Hepatocyte (in vitro differentiated cells): ENCODE results near the gene USP3. TPM values are rescaled to one million over a fixed set of nuclear protein-coding genes. Genes with fewer than 3 reads are reported as not detected.

Experiments used
- DNase-seq: peaks from one replicate; pipeline ENCODE4 v3.0.0-alpha.2; 2016; ENCODE audit warnings: low spot score
- H2AFZ ChIP-seq: fragments of 200-600 bp; sonication (generic); 2 replicates; pipeline ENCODE4 v1.6.0; 2016; ENCODE audit warnings: antibody characterized with exemption, mild to moderate bottlenecking
- H3K27ac ChIP-seq: fragments of 200-600 bp; sonication (generic); 2 replicates; pipeline ENCODE4 v1.5.1; 2016; ENCODE audit warnings: mild to moderate bottlenecking
- H3K27me3 ChIP-seq: fragments of 200-600 bp; sonication (generic); 2 replicates; pipeline ENCODE4 v1.6.1; 2016
- H3K36me3 ChIP-seq: fragments of 200-600 bp; sonication (generic); replicated peaks from 2 replicates; pipeline ENCODE4 v1.5.1; 2016; ENCODE audit warnings: low read depth; ENCODE audit not compliant: insufficient read depth
- H3K4me1 ChIP-seq: fragments of 200-600 bp; sonication (generic); 2 replicates; pipeline ENCODE4 v1.5.1; 2016; ENCODE audit warnings: mild to moderate bottlenecking, moderate library complexity; ENCODE audit not compliant: insufficient read depth
- H3K4me2 ChIP-seq: fragments of 200-600 bp; sonication (generic); 2 replicates; pipeline ENCODE4 v1.6.0; 2016
- H3K4me3 ChIP-seq: fragments of 200-600 bp; sonication (generic); 2 replicates; pipeline ENCODE4 v1.5.1; 2016; ENCODE audit warnings: mild to moderate bottlenecking
- H3K79me2 ChIP-seq: fragments of 200-600 bp; sonication (generic); 2 replicates; pipeline ENCODE4 v1.6.0; 2017; ENCODE audit warnings: mild to moderate bottlenecking
- H3K9me2 ChIP-seq: fragments of 200-600 bp; sonication (generic); replicated peaks from 2 replicates; pipeline ENCODE4 v1.6.0; 2017; ENCODE audit warnings: mild to moderate bottlenecking; ENCODE audit not compliant: insufficient read depth
- H3K9me3 ChIP-seq: fragments of 200-600 bp; sonication (generic); 2 replicates; pipeline ENCODE4 v1.5.1; 2016; ENCODE audit warnings: low read depth, mild to moderate bottlenecking
- H4K20me1 ChIP-seq: fragments of 200-600 bp; sonication (generic); 2 replicates; pipeline ENCODE4 v1.6.0; 2016; ENCODE audit warnings: mild to moderate bottlenecking; ENCODE audit not compliant: insufficient read depth, poor library complexity, severe bottlenecking
- EZH2 ChIP-seq: fragments of 200-600 bp; sonication (generic); IDR thresholded peaks from 2 replicates; pipeline ENCODE4 v1.6.1; 2016; ENCODE audit warnings: antibody characterized with exemption, mild to moderate bottlenecking, borderline replicate concordance
- EZH2phosphoT487 ChIP-seq: fragments of 200-600 bp; sonication (generic); IDR thresholded peaks from one replicate; pipeline ENCODE4 v1.6.1; 2018; ENCODE audit warnings: antibody characterized with exemption, mild to moderate bottlenecking, low read depth, moderate library complexity; ENCODE audit not compliant: unreplicated experiment, severe bottlenecking
- WGBS: methylation state at CpG from one replicate; pipeline ENCODE4 v1.1.6; 2016; ENCODE audit warnings: low lambda C conversion rate; ENCODE audit errors: missing lambda C conversion rate; 5-methylcytosine and 5-hydroxymethylcytosine counted together
- polyA plus RNA-seq: library from polyadenylated mRNA; unstranded; fragments of >200 nt; fragmentation: Nextera tagmentation; extraction: Ambion mirVana; gene quantifications from 2 replicates; pipeline ENCODE4 v1.2.1, GENCODE V29; 2016
- total RNA-seq: library from RNA; depleted of rRNA; stranded (reverse); fragments of >200 nt; gene quantifications from 2 replicates; pipeline ENCODE4 v1.2.3, GENCODE V29; 2014
- TF ChIP-seq, protein P1 (sequence below): fragments of 200-600 bp; sonication (generic); IDR thresholded peaks from 2 replicates; pipeline ENCODE4 v1.5.1; 2016; ENCODE audit warnings: antibody characterized with exemption, mild to moderate bottlenecking; ENCODE audit not compliant: poor library complexity

Gene USP3
- total and polyA plus RNA-seq, 2 experiments from 2014 or later, result 30.5 to 61.2 TPM

DNA sequence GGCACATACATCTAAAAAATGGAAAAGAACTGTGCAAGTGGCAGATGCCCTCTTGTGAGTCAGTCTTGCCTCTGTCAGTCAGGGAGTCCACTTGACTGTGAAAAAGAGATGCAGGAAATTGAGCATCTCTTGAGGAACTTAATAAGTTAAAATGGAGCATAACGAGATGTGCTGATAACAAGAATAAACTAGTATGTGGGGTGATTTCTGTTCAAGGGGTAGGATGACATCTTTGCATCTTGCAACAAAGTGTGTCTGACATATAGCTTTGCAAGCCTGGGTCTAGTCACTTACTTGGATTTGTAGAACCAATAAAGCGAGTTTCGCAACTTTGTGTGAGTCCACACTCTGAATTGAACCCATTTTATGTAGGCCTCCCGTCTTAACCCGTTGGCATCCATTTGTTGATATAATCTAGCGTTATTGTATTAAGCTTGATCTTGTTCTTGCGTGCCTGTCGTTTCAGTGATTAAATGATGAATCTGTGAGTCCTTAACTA, 2.2 kb downstream of the USP3 start:
- TF ChIP-seq, protein P1, sequence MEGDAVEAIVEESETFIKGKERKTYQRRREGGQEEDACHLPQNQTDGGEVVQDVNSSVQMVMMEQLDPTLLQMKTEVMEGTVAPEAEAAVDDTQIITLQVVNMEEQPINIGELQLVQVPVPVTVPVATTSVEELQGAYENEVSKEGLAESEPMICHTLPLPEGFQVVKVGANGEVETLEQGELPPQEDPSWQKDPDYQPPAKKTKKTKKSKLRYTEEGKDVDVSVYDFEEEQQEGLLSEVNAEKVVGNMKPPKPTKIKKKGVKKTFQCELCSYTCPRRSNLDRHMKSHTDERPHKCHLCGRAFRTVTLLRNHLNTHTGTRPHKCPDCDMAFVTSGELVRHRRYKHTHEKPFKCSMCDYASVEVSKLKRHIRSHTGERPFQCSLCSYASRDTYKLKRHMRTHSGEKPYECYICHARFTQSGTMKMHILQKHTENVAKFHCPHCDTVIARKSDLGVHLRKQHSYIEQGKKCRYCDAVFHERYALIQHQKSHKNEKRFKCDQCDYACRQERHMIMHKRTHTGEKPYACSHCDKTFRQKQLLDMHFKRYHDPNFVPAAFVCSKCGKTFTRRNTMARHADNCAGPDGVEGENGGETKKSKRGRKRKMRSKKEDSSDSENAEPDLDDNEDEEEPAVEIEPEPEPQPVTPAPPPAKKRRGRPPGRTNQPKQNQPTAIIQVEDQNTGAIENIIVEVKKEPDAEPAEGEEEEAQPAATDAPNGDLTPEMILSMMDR, result no peak
- TF ChIP-seq EZH2, result no peak
- TF ChIP-seq EZH2phosphoT487, result no peak
- Histone ChIP-seq H3K27me3 (no peaks in the 10 kb centered on the region), H3K27ac (no peak overlapping the region), H3K36me3 (no peaks in the 10 kb centered on the region), H3K4me2 (peak overlapping the region; percentile 90), H3K4me1 (peaks cover 54% of the 10 kb centered on the region), H3K4me3 (peak overlapping the region; percentile 79), H3K79me2 (peaks cover 65% of the 10 kb centered on the region), H2AFZ (no peak overlapping the region), H4K20me1 (peaks cover 57% of the 10 kb centered on the region), H3K9me2 (no peaks in the 10 kb centered on the region), H3K9me3 (no peaks in the 10 kb centered on the region)
- 64% methylated on average over 8 of the region's 8 CpGs for WGBS
- DNase-seq, result no peak

DNA sequence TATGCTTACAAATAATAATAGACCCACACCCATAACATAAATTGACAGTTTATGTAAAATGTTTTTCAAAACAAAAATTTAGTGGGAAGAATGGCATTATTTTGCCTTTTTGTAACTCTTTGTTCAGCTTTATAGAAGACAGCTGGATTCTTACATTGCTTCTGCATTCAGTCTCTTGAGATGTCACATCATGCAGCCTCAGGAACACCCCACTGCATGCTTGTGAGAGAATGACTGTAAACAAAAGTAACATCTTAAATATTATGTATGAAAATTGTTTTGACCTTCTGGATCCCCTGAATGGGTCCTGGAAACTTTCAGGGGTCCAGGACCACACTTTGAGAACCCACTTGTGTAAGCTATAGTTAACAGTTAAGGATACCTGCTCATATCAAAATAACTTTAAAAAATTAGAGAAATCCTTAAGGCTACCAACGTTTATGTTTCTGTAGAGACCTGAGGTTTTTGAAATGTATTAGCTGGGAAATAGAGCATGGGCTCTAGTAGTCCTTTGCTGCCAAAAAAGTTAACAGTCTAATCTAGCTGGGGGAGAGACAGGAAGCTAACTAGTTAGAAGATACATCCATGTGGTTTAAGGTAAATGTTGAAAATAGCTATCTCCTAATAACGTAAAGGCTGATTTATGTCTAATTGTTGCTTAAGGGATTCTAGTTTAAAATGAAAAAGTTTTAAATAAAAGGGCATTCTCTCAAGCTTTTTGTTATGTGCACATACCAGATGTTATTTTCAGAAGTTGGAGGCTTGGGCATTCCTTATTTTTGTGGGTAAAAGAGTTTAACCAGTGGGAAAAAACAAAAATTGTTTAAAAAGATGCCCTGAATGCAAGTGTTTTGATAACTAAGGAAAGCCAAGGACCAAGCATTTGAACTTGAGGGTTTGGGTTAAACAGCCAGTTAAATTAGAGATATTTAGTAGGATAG, 3.8 kb downstream of the USP3 start:
- no peaks in the 10 kb centered on the region for H3K36me3 ChIP-seq
- 38% methylated on average over 2 of the region's 2 CpGs for WGBS
- peaks cover 70% of the 10 kb centered on the region for H4K20me1 ChIP-seq
- peaks cover 40% of the 10 kb centered on the region for H3K4me1 ChIP-seq
- no peaks in the 10 kb centered on the region for H3K9me2 ChIP-seq
- no peak overlapping the region for H3K27ac ChIP-seq
- no peaks in the 10 kb centered on the region for H3K9me3 ChIP-seq
- peak overlapping the region; percentile 90 for H3K4me2 ChIP-seq
- TF ChIP-seq EZH2 (no peak), EZH2phosphoT487 (no peak)
- TF ChIP-seq, protein P1, result no peak
- DNase-seq, result no peak
- peaks cover 81% of the 10 kb centered on the region for H3K79me2 ChIP-seq
- H3K4me3 ChIP-seq, result no peak overlapping the region
- no peak overlapping the region for H2AFZ ChIP-seq
- H3K27me3 ChIP-seq, result no peaks in the 10 kb centered on the region

DNA sequence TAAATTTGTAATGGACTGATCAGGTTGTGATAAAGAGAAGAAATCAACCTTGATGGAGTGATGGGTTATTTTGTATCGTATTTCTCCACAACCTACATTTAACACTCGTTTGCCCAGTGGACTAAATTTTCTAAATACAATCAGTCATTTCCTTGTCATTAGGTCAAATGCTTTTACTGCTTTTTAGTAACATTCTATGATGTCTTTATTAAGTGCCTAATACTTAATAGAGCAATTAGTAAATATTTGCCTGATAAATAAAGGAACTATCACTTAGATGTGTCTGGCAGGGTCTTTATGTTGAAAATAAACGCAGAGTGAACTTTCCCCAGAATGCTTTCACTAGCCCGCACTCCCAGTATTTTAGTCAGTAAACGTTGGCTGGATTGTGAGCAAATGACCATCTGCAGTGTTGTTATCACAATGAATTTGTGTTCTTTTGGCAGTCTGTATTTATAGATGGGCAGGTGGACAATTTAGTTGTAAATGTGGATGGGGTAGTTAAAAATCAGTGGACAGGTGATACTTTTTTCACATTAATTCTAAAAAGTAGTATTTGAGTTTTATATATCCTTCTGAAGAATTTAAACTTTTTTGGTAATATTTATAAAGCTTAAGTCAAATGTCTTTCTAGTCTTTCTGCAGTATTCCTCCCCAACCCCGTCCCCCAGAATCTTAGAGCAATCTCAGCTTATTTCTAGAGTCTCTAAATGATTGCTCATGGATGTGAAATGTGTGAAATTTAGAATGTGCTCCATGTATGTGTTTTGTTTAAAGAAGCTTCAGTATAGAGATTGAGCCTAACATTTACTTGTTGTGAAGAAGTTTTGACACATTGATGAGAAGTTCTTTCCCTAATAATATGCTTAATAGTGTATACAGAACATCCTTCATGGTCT, 4.9 kb downstream of the USP3 start:
- no peak for DNase-seq
- no peak overlapping the region for H3K27ac ChIP-seq
- WGBS, result 63% methylated on average over 6 of the region's 6 CpGs
- TF ChIP-seq, protein P1, result no peak
- TF ChIP-seq EZH2phosphoT487, result no peak
- no peak for TF ChIP-seq EZH2
- H4K20me1 ChIP-seq, result peaks cover 81% of the 10 kb centered on the region
- H3K4me1 ChIP-seq, result peaks cover 39% of the 10 kb centered on the region
- H3K9me2 ChIP-seq, result no peaks in the 10 kb centered on the region
- no peak overlapping the region for H3K4me2 ChIP-seq
- H3K36me3 ChIP-seq, result no peaks in the 10 kb centered on the region
- no peaks in the 10 kb centered on the region for H3K27me3 ChIP-seq
- H3K79me2 ChIP-seq, result peaks cover 92% of the 10 kb centered on the region
- no peak overlapping the region for H3K4me3 ChIP-seq
- H2AFZ ChIP-seq, result no peak overlapping the region
- no peaks in the 10 kb centered on the region for H3K9me3 ChIP-seq
